Stimulated activated CD4-positive, alpha-beta T cell treated with anti-CD3 and anti-CD28 coated beads, Interleukin-2, amount 100 ng/mL, for 4 hours (primary cell): ENCODE results near the gene AKT1.

Experiments used
- DNase-seq: peaks from one replicate; pipeline ENCODE4 v3.0.0-alpha.2; 2020; ENCODE audit warnings: low read depth

AKT1 gene

GRCh38 chr14:104799244-104800014, 3.9 kb upstream of the AKT1 start:
- DNase-seq: no peak

GRCh38 chr14:104798300-104799243, 3.0 kb upstream of the AKT1 start:
- no peak for DNase-seq

DNA sequence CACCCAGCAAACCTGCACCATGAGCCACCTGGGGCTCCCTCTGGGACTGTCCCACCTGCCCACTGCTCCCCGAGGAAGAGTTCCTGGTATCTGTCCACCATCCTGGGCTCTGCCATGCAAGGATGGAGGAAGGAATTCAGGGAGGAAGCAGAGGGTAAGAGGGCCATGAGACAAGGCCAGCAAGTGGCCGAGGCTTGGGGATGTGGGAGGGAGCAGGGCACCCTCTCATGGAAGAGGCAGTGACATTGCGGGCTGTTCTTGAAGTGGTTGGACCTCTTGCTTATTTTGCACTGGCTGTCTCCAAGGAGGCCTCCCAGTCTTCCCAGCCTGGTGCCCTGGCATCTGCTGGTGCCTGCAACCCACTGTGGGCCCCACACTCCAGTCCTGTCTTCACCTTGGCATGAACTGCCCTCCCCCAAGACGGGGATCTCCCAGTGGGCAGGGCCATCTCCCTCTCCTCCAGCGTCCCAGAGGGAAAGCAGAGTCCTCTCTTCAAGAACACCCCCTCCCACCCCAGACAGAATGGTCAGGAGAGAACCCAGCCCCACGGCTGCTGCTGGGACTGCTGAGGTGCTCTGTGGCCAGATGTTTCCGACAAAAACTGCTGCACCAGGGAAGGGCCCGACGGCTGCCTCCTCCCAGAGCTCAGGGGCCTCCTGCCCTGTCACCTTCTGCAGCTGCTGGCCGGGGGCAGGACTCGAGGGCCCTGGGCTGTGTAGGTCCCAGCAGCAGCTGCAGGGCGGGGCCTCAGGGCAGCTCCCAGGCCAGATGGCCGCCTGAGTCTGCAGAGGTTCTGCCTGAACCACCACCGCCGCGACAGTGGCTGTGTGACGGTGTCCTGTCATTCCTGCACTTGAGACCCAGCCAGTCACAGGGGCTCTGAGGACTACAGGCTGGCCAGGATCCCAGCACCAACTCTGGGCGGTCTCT, 1.8 kb upstream of the AKT1 start:
- no peak for DNase-seq

DNA sequence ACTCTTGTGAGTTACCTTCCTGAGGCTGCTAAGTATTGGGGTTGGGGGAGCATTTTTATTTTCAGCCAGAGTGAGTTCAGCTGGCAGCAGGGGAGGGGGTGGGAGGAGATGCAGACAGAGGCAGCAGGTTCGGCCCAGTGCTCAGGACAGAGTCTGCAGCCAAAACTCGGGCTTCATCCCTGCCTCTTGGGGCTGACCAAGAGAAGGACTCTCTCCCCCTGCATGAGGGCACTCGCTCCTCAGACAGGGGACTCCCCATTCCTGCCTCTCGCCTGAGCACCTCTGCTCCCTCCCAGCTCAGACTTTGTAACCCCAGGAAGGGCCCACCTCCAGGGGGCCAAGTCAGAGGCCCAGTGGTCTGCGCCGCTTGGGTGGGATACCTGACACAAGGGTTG, 1.1 kb upstream of the AKT1 start:
- DNase-seq: no peak

- peak; percentile 47 for DNase-seq
Measured at GRCh38 chr14:104795781-104796686, 486 bp upstream of the AKT1 start.

GRCh38 chr14:104794631-104794992, 936 bp downstream of the AKT1 start:
- DNase-seq: no peak

DNA sequence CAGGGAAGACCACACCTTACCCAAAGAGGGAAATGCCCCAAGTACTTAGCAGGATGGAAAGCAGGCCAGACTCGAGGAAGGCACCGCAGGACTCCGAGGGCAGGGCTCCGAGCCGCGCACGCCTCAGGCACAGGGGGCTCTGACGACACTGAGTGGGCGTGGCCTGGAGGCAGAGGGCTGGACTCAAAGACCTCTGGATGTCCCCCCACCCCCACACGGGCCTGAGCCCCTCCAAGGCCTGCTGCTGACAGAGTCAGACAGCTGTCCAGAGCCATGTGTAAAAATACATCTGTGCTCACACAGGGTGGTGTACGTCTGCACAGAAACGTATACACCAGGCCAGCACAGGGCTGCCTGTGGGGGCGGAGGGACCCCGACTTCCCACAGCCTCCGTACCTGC, 1.4 kb downstream of the AKT1 start:
- DNase-seq: no peak

DNA sequence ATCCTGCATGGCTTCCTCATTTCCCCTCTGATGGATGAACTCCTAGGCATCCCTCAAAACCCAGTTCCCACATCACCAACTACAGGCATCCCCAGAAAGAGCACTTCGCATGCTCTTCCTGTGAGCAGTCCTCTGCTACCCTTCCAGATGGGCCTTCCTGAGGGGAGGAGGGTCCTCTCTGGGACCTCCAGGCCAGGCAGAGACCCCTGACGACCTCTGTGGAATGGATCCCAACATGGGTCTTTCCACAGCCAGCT, 1.9 kb downstream of the AKT1 start:
- DNase-seq: no peak

- no peak for DNase-seq
Measured at GRCh38 chr14:104792945-104793702, 2.4 kb downstream of the AKT1 start.

DNA sequence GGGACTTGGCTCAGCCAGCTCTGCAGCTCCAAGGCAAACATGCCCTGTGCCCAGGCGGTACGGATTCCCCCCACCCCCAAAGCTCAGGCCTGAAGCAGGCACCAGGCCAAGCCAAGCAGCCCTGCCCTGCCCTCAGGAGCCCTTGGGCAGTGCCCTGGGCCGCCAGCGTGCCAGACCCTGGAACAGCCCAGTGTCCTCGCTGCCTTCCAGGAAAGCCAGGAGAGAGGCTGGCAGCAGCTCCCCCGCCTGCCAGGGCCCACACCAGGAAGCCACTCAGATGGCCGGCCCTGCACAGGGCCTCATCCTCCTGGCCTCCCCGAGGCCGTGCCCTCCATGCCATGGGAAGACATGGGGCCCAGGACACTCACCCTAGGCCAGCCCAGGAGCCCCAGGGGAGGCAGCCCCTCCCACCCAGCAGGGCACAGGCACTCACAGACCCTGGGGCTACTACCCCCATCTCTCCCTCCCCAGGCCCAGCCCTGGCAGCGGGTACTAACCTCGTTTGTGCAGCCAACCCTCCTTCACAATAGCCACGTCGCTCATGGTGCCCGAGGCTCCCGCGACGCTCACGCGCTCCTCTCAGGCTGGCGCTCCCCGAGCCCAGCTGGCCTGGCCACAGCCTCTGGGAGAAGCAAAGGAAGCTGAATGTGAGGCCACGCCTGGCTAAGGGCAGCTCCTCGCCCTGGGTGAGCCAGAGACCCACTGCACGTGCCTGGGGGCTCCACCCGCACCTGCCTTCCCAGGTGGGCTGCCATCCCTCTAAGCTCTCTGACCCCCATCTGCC, 3.3 kb downstream of the AKT1 start:
- no peak for DNase-seq

DNA sequence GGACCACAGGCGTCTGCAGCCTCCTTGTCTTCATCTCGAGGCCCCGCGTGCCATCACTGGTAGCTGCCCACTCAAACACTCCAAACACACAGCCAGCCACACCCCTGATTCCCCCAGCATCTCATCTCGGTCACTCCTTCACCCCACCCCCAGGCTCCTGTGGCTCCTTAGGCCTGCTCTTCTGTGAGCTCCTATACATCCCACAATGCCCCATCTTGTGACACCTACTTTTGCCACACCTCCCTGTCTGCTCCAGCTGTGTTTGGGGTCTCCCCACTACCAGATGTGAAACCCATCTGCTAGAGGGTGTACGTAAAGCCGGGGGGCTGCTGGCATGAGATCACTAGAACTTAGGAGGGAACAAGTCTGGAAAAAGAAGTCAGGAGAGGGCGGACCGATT, 4.1 kb downstream of the AKT1 start:
- no peak for DNase-seq

GRCh38 chr14:104789752-104790743, 5.5 kb downstream of the AKT1 start:
- no peak for DNase-seq

GRCh38 chr14:104788873-104789663, 6.5 kb downstream of the AKT1 start:
- DNase-seq: no peak

- DNase-seq: no peak
Measured at GRCh38 chr14:104788161-104788818, 7.3 kb downstream of the AKT1 start.

GRCh38 chr14:104787736-104788135, 7.8 kb downstream of the AKT1 start:
- DNase-seq: no peak

DNA sequence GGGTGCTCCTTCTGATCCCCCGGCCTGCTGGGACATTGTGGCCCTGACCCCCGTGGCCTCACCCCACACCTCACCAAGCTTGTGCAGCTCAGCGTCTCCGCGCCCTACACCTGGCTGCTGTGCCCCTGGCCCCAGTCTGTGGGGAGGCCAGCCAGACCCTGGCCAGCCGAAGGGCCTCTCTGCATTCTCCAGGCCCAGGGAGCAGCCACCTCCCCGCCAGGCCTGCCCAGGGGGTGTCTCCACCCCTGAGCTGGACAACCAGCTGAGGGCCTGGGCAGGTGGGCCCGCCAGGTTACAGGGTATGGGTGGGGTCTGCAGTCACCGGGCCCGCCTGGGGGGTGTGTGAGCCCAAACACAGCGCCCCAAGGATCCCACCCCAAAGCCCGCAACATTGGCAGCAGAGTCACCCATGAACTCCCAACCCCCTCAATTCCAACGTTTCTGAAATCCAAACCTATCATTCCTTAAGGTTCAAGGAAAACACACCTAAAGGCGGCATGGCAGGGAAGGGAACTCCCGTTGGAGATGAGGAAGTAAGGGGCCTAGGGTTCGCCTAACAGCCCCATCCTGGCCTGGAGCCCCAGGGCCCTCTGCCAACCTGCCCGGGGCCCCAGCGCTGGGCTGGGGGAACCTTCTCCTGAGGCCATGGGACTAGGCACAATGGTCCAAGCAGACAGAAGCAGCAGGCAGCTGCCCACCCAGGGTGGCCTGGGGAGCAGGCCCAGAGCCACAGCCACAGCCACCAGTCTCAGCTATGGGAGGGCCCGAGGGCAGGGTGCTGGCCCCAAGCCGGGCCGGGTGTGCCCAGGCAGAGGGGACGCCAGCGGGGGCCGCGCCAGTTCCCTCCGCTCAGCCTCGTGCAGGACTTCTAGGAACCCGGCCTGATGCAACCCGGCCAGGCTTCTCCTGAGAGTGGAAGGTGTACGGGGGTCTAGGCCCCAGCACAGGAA, 8.5 kb downstream of the AKT1 start:
- DNase-seq: no peak
